Kidney epithelial cell (primary cell): ENCODE measurements around the gene STX1B. TPM values are rescaled to one million over a fixed set of nuclear protein-coding genes. Genes with fewer than 3 reads are reported as not detected.

Experiments used
- DNase-seq: peaks from one replicate; pipeline ENCODE4 v3.0.0-alpha.2; 2010; ENCODE audit warnings: low read depth
- H3K27me3 ChIP-seq: 2 replicates; pipeline ENCODE4 v1.6.0; 2011; ENCODE audit warnings: low read length; ENCODE audit not compliant: control insufficient read depth, insufficient read depth
- H3K36me3 ChIP-seq: 2 replicates; pipeline ENCODE4 v1.5.1; 2011; ENCODE audit warnings: low read length; ENCODE audit not compliant: control insufficient read depth, insufficient read depth
- H3K4me3 ChIP-seq: 2 replicates; pipeline ENCODE4 v1.5.1; 2011; ENCODE audit warnings: low read depth, mild to moderate bottlenecking, control low read depth, low read length
- CTCF ChIP-seq: IDR thresholded peaks from 2 replicates; pipeline ENCODE4 v1.5.1; 2011; ENCODE audit warnings: mild to moderate bottlenecking, moderate library complexity, low read length, control low read depth, inconsistent platforms; ENCODE audit not compliant: insufficient read depth, poor library complexity, severe bottlenecking
- total RNA-seq: library from RNA; depleted of rRNA; stranded (reverse); fragments of >200 nt; gene quantifications from 2 replicates; pipeline ENCODE4 v1.2.3, GENCODE V29; 2015

Gene STX1B
- total RNA-seq, 1 donor from 2014 or later: 0.29 TPM

GRCh38 chr16:30991052-30991451 is 19.4 kb downstream of the STX1B start:
- no peaks in the 10 kb centered on the region for H3K36me3 ChIP-seq
- no peak overlapping the region for H3K4me3 ChIP-seq
- no peaks in the 10 kb centered on the region for H3K27me3 ChIP-seq
- TF ChIP-seq CTCF: no peak
- DNase-seq: no peak

GRCh38 chr16:30990105-30990504 is 20.3 kb downstream of the STX1B start:
- no peak overlapping the region for H3K4me3 ChIP-seq
- no peaks in the 10 kb centered on the region for H3K27me3 ChIP-seq
- DNase-seq: no peak
- no peaks in the 10 kb centered on the region for H3K36me3 ChIP-seq
- no peak for TF ChIP-seq CTCF

GRCh38 chr16:30989469-30990047 is 20.9 kb downstream of the STX1B start:
- Histone ChIP-seq H3K4me3 (no peak overlapping the region), H3K36me3 (peaks cover 2% of the 10 kb centered on the region), H3K27me3 (no peaks in the 10 kb centered on the region)
- TF ChIP-seq CTCF: no peak
- no peak for DNase-seq

GRCh38 chr16:30987581-30988190 is 22.8 kb downstream of the STX1B start:
- Histone ChIP-seq H3K27me3 (no peaks in the 10 kb centered on the region), H3K4me3 (no peak overlapping the region), H3K36me3 (peaks cover 3% of the 10 kb centered on the region)
- DNase-seq: no peak
- TF ChIP-seq CTCF: no peak

GRCh38 chr16:30986129-30986991 is 24.1 kb downstream of the STX1B start:
- no peak for TF ChIP-seq CTCF
- H3K4me3 ChIP-seq: no peak overlapping the region
- DNase-seq: no peak
- peaks cover 3% of the 10 kb centered on the region for H3K36me3 ChIP-seq
- no peaks in the 10 kb centered on the region for H3K27me3 ChIP-seq
